ENCODE data around the gene ARCN1.
A peak's percentile ranks its signal among the peaks of the same experiment; 100 is the strongest.

ARCN1 gene

GRCh38 chr11:118618991-118619375, 46.8 kb downstream of the ARCN1 start:
- Histone ChIP-seq H3K27ac (ENCODE audit: low read depth, low read length) (peak overlapping the region; percentile 99), H3K4me1 (ENCODE audit: control insufficient read depth in 5 of 5, insufficient read depth in 5 of 5, low read length in 5 of 5) (peaks cover 33 to 90% (median 79%) of the 10 kb centered on the region in 5 donors), H3K4me3 (ENCODE audit: low read depth in 1 of 5, low read length in 5 of 5) (peak overlapping the region in 3 of 5 donors; percentile 24 to 42 (median 37)), H3K9ac (ENCODE audit: low read length in 5 of 5) (peak overlapping the region in 3 of 5 donors; percentile 40 to 87 (median 63)), H3K9me3 (ENCODE audit: control insufficient read depth in 5 of 5, low read length in 5 of 5) (no peaks in the 10 kb centered on the region), H3K27me3 (ENCODE audit: control insufficient read depth in 5 of 5, insufficient read depth in 4 of 5, low read length in 5 of 5) (no peaks in the 10 kb centered on the region), H3K36me3 (ENCODE audit: control insufficient read depth in 5 of 5, insufficient read depth in 5 of 5, low read length in 5 of 5) (peaks cover 2 to 47% (median 35%) of the 10 kb centered on the region in 5 donors)

GRCh38 chr11:118619444-118620197, 47.4 kb downstream of the ARCN1 start:
- H3K9ac ChIP-seq (ENCODE audit: low read length in 5 of 5), result peak overlapping the region in 3 of 5 donors; percentile 40 to 87 (median 63)

GRCh38 chr11:118620529-118621070, 48.4 kb downstream of the ARCN1 start:
- Histone ChIP-seq H3K27me3 (ENCODE audit: control insufficient read depth in 5 of 5, insufficient read depth in 4 of 5, low read length in 5 of 5) (no peaks in the 10 kb centered on the region), H3K4me1 (ENCODE audit: control insufficient read depth in 5 of 5, insufficient read depth in 5 of 5, low read length in 5 of 5) (peaks cover 35 to 97% (median 86%) of the 10 kb centered on the region in 5 donors), H3K27ac (ENCODE audit: low read depth, low read length) (peak overlapping the region; percentile 99), H3K4me3 (ENCODE audit: low read depth in 1 of 5, low read length in 5 of 5) (peak overlapping the region; percentile 46 to 90 (median 60)), H3K9me3 (ENCODE audit: control insufficient read depth in 5 of 5, low read length in 5 of 5) (no peaks in the 10 kb centered on the region), H3K36me3 (ENCODE audit: control insufficient read depth in 5 of 5, insufficient read depth in 5 of 5, low read length in 5 of 5) (peaks cover under 1 to 46% (median 32%) of the 10 kb centered on the region in 5 donors), H3K9ac (ENCODE audit: low read length in 5 of 5) (peak overlapping the region in 3 of 5 donors; percentile 40 to 90 (median 52))

More at GRCh38 chr11:118619444-118620197, 47.4 kb downstream of the ARCN1 start:
- peak overlapping the region in 4 of 5 donors; percentile 16 to 42 (median 30) for H3K4me3 ChIP-seq (ENCODE audit: low read depth in 1 of 5, low read length in 5 of 5)
- H3K36me3 ChIP-seq (ENCODE audit: control insufficient read depth in 5 of 5, insufficient read depth in 5 of 5, low read length in 5 of 5), result peaks cover 2 to 45% (median 29%) of the 10 kb centered on the region in 5 donors
- H3K4me1 ChIP-seq (ENCODE audit: control insufficient read depth in 5 of 5, insufficient read depth in 5 of 5, low read length in 5 of 5), result peaks cover 35 to 94% (median 80%) of the 10 kb centered on the region in 5 donors
- H3K27me3 ChIP-seq (ENCODE audit: control insufficient read depth in 5 of 5, insufficient read depth in 4 of 5, low read length in 5 of 5), result no peaks in the 10 kb centered on the region
- no peaks in the 10 kb centered on the region for H3K9me3 ChIP-seq (ENCODE audit: control insufficient read depth in 5 of 5, low read length in 5 of 5)
- H3K27ac ChIP-seq (ENCODE audit: low read depth, low read length), result peak overlapping the region; percentile 99

GRCh38 chr11:118621071-118621783, 49.0 kb downstream of the ARCN1 start:
- H3K36me3 ChIP-seq (ENCODE audit: control insufficient read depth in 5 of 5, insufficient read depth in 5 of 5, low read length in 5 of 5), result peaks cover 0 to 46% (median 32%) of the 10 kb centered on the region in 5 donors
- peak overlapping the region; percentile 60 to 94 (median 75) for H3K4me3 ChIP-seq (ENCODE audit: low read depth in 1 of 5, low read length in 5 of 5)
- H3K9ac ChIP-seq (ENCODE audit: low read length in 5 of 5), result peak overlapping the region; percentile 68 to 93 (median 91)
- peak overlapping the region; percentile 99 for H3K27ac ChIP-seq (ENCODE audit: low read depth, low read length)
- H3K4me1 ChIP-seq (ENCODE audit: control insufficient read depth in 5 of 5, insufficient read depth in 5 of 5, low read length in 5 of 5), result peaks cover 35 to 96% (median 92%) of the 10 kb centered on the region in 5 donors
- no peaks in the 10 kb centered on the region for H3K9me3 ChIP-seq (ENCODE audit: control insufficient read depth in 5 of 5, low read length in 5 of 5)
- no peaks in the 10 kb centered on the region for H3K27me3 ChIP-seq (ENCODE audit: control insufficient read depth in 5 of 5, insufficient read depth in 4 of 5, low read length in 5 of 5)

GRCh38 chr11:118621784-118622375, 49.7 kb downstream of the ARCN1 start:
- Histone ChIP-seq H3K36me3 (ENCODE audit: control insufficient read depth in 5 of 5, insufficient read depth in 5 of 5, low read length in 5 of 5) (peaks cover 0 to 46% (median 29%) of the 10 kb centered on the region in 5 donors), H3K4me3 (ENCODE audit: low read depth in 1 of 5, low read length in 5 of 5) (peak overlapping the region; percentile 60 to 94 (median 75))

GRCh38 chr11:118622376-118623268, 50.4 kb downstream of the ARCN1 start:
- Histone ChIP-seq H3K9ac (ENCODE audit: low read length in 5 of 5) (peak overlapping the region; percentile 63 to 93 (median 71)), H3K4me1 (ENCODE audit: control insufficient read depth in 5 of 5, insufficient read depth in 5 of 5, low read length in 5 of 5) (peaks cover 33 to 92% (median 88%) of the 10 kb centered on the region in 5 donors), H3K4me3 (ENCODE audit: low read depth in 1 of 5, low read length in 5 of 5) (peak overlapping the region; percentile 60 to 94 (median 75)), H3K36me3 (ENCODE audit: control insufficient read depth in 5 of 5, insufficient read depth in 5 of 5, low read length in 5 of 5) (peaks cover 0 to 48% (median 33%) of the 10 kb centered on the region in 5 donors), H3K9me3 (ENCODE audit: control insufficient read depth in 5 of 5, low read length in 5 of 5) (no peaks in the 10 kb centered on the region), H3K27ac (ENCODE audit: low read depth, low read length) (peak overlapping the region; percentile 99), H3K27me3 (ENCODE audit: control insufficient read depth in 5 of 5, insufficient read depth in 4 of 5, low read length in 5 of 5) (no peaks in the 10 kb centered on the region)

More at GRCh38 chr11:118621784-118622375, 49.7 kb downstream of the ARCN1 start:
- Histone ChIP-seq H3K4me1 (ENCODE audit: control insufficient read depth in 5 of 5, insufficient read depth in 5 of 5, low read length in 5 of 5) (peaks cover 35 to 91% (median 88%) of the 10 kb centered on the region in 5 donors), H3K9ac (ENCODE audit: low read length in 5 of 5) (peak overlapping the region; percentile 68 to 93 (median 91)), H3K27me3 (ENCODE audit: control insufficient read depth in 5 of 5, insufficient read depth in 4 of 5, low read length in 5 of 5) (no peaks in the 10 kb centered on the region), H3K27ac (ENCODE audit: low read depth, low read length) (peak overlapping the region; percentile 99), H3K9me3 (ENCODE audit: control insufficient read depth in 5 of 5, low read length in 5 of 5) (no peaks in the 10 kb centered on the region)

GRCh38 chr11:118623269-118623655, 51.1 kb downstream of the ARCN1 start:
- Histone ChIP-seq H3K4me1 (ENCODE audit: control insufficient read depth in 5 of 5, insufficient read depth in 5 of 5, low read length in 5 of 5) (peaks cover 29 to 92% (median 88%) of the 10 kb centered on the region in 5 donors), H3K9ac (ENCODE audit: low read length in 5 of 5) (peak overlapping the region in 4 of 5 donors; percentile 26 to 91 (median 53)), H3K27ac (ENCODE audit: low read depth, low read length) (peak overlapping the region; percentile 99), H3K9me3 (ENCODE audit: control insufficient read depth in 5 of 5, low read length in 5 of 5) (no peaks in the 10 kb centered on the region), H3K27me3 (ENCODE audit: control insufficient read depth in 5 of 5, insufficient read depth in 4 of 5, low read length in 5 of 5) (no peaks in the 10 kb centered on the region), H3K4me3 (ENCODE audit: low read depth in 1 of 5, low read length in 5 of 5) (peak overlapping the region; percentile 16 to 94 (median 43)), H3K36me3 (ENCODE audit: control insufficient read depth in 5 of 5, insufficient read depth in 5 of 5, low read length in 5 of 5) (peaks cover 0 to 50% (median 39%) of the 10 kb centered on the region in 5 donors)

- H3K27ac ChIP-seq (ENCODE audit: low read depth, low read length), result peak overlapping the region; percentile 99
- peaks cover 0 to 65% (median 56%) of the 10 kb centered on the region in 5 donors for H3K36me3 ChIP-seq (ENCODE audit: control insufficient read depth in 5 of 5, insufficient read depth in 5 of 5, low read length in 5 of 5)
These were observed 53.0 kb downstream of the ARCN1 start for GRCh38 chr11:118625036-118625690.

More at GRCh38 chr11:118625036-118625690, 53.0 kb downstream of the ARCN1 start:
- no peak overlapping the region for H3K4me3 ChIP-seq (ENCODE audit: low read depth in 1 of 5, low read length in 5 of 5)
- no peaks in the 10 kb centered on the region for H3K9me3 ChIP-seq (ENCODE audit: control insufficient read depth in 5 of 5, low read length in 5 of 5)
- no peaks in the 10 kb centered on the region for H3K27me3 ChIP-seq (ENCODE audit: control insufficient read depth in 5 of 5, insufficient read depth in 4 of 5, low read length in 5 of 5)
- H3K4me1 ChIP-seq (ENCODE audit: control insufficient read depth in 5 of 5, insufficient read depth in 5 of 5, low read length in 5 of 5), result peaks cover 14 to 91% (median 88%) of the 10 kb centered on the region in 5 donors
- H3K9ac ChIP-seq (ENCODE audit: low read length in 5 of 5), result no peak overlapping the region

Measured in subcutaneous abdominal adipose tissue (tissue), 5 donors.